Stimulated activated CD4-positive, alpha-beta T cell treated with anti-CD3 and anti-CD28 coated beads, Interleukin-1b, Interleukin-23, amount 100 ng/mL, for 1 hour (primary cell): ENCODE measurements around the gene DCT.

Source experiments
- DNase-seq, 2 donors: peaks; one replicate each; pipeline ENCODE4 v3.0.0-alpha.2; 2020; ENCODE audit warnings: low read depth in 2 of 2

The DCT gene

GRCh38 chr13:94395860-94396259 lies 83.6 kb downstream of the DCT start:
- no peak for DNase-seq

DNA sequence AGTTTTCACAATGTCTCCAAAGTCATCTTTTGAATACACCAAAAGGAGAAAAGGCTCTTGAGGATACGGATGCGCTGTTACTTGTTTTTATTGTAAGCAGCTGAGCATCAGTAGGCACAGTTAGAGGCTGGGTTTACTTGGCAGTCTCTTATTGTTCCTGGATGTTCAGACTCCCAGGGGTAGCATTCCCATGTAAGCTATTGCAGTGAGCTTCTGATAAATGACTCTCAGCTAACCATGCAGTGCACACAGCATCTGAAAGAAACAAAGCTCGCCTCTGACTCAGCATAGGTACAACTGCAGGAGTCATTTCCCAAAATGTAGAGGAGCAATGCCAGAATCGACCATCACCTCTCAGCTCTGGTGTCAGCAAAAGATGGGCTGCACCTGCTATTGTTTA lies 84.8 kb downstream of the DCT start:
- DNase-seq, result no peak

DNA sequence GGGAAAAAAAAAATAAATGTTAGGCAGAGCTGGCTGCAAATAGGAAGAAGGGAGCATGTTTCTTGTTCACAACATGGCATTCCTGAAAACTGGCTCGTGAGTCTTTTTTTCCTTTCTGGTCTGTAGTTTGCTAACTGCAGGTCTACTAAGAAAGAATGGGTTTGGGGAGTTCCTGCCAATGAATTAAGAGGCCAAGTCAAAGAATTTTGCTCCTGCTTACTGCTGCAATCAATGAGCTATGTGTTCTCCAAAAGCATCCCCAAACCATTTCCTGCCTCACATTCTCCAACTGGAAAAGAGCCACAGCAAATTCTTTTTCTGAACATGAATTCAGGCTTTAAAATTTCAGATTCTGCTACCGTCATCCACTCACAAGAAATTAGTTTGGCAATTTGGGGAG lies 88.6 kb downstream of the DCT start:
- DNase-seq, result no peak

GRCh38 chr13:94389604-94390351 lies 89.7 kb downstream of the DCT start:
- no peak for DNase-seq

GRCh38 chr13:94387047-94387446 lies 92.4 kb downstream of the DCT start:
- no peak for DNase-seq
